Activated CD8-positive, alpha-beta memory T cell treated with anti-CD3 and anti-CD28 coated beads for 48 hours (primary cell): ENCODE data around the gene KRTAP10-3.
"Not testable (repeated sequence)": the region's sequence is repeated elsewhere in the genome, so short reads cannot be mapped to it uniquely, and the experiment has no call there.

Source experiments
- DNase-seq, 3 experiments: peaks; one replicate each; pipeline ENCODE4 v3.0.0-alpha.2; 2020; ENCODE audit warnings: low read depth in 2 of 3, low spot score in 2 of 3

Gene KRTAP10-3

GRCh38 chr21:44550285-44550684 is 8.3 kb downstream of the KRTAP10-3 start:
- DNase-seq: not testable (repeated sequence)

- no peak for DNase-seq
Measured at GRCh38 chr21:44549525-44550211, 8.9 kb downstream of the KRTAP10-3 start.

- no peak for DNase-seq
Measured at GRCh38 chr21:44548922-44549321, 9.7 kb downstream of the KRTAP10-3 start.

- DNase-seq: no peak
Measured at GRCh38 chr21:44548381-44548780, 10.2 kb downstream of the KRTAP10-3 start.

GRCh38 chr21:44547656-44548331 is 10.8 kb downstream of the KRTAP10-3 start:
- no peak for DNase-seq

GRCh38 chr21:44544566-44544965 is 14.0 kb downstream of the KRTAP10-3 start:
- DNase-seq: no peak

- DNase-seq: no peak
Measured at GRCh38 chr21:44542716-44543115, 15.9 kb downstream of the KRTAP10-3 start.

GRCh38 chr21:44540741-44541288 is 17.8 kb downstream of the KRTAP10-3 start:
- no peak for DNase-seq

- DNase-seq: no peak
Measured at GRCh38 chr21:44539991-44540666, 18.5 kb downstream of the KRTAP10-3 start, which contains the start of gene KRTAP10-1. Gene KRTAP10-1 (minus strand): TSS chr21:44540195. CDS start chr21:44540150, 45 bp downstream.

- no peak for DNase-seq
Measured at GRCh38 chr21:44539046-44539445, 19.5 kb downstream of the KRTAP10-3 start.

GRCh38 chr21:44537930-44538911 is 20.4 kb downstream of the KRTAP10-3 start:
- DNase-seq: no peak

- DNase-seq: no peak
Measured at GRCh38 chr21:44535963-44536362, 22.6 kb downstream of the KRTAP10-3 start.

GRCh38 chr21:44534688-44535087 is 23.9 kb downstream of the KRTAP10-3 start:
- no peak for DNase-seq

- no peak for DNase-seq
Measured at GRCh38 chr21:44533891-44534627, 24.5 kb downstream of the KRTAP10-3 start.

- DNase-seq: no peak
Measured at GRCh38 chr21:44533121-44533890, 25.3 kb downstream of the KRTAP10-3 start.

- no peak for DNase-seq
Measured at GRCh38 chr21:44532712-44533111, 25.9 kb downstream of the KRTAP10-3 start.

- DNase-seq: no peak
Measured at GRCh38 chr21:44531606-44532564, 26.7 kb downstream of the KRTAP10-3 start.
